Sigmoid colon (tissue), 7 donors: ENCODE results near the gene CDK15. TPM values are rescaled to one million over a fixed set of nuclear protein-coding genes. Genes with fewer than 3 reads are reported as not detected.

ENCODE experiments used
- DNase-seq: peaks from one replicate; pipeline ENCODE4 v3.0.0-alpha.2; 2019
- H3K27ac ChIP-seq, 4 donors: fragments of 200-600 bp; sonication (generic); one replicate each; pipeline ENCODE4 v1.5.1; 2016 to 2019; ENCODE audit warnings: mild to moderate bottlenecking in 1 of 4
- H3K27me3 ChIP-seq, 3 donors: fragments of 200-600 bp; sonication (generic); one replicate each; pipeline ENCODE4 v1.5.1; 2019; ENCODE audit warnings: mild to moderate bottlenecking in 1 of 3
- H3K36me3 ChIP-seq, 4 donors: fragments of 200-600 bp; sonication (generic); one replicate each; pipeline ENCODE4 v1.5.1; 2016 to 2019
- H3K4me1 ChIP-seq, 4 donors: fragments of 200-600 bp; sonication (generic); one replicate each; pipeline ENCODE4 v1.5.1; 2017 to 2019
- H3K4me3 ChIP-seq, 4 donors: fragments of 200-600 bp; sonication (generic); one replicate each; pipeline ENCODE4 v1.5.1; 2017 to 2019; ENCODE audit warnings: mild to moderate bottlenecking in 2 of 4, moderate library complexity in 1 of 4
- H3K9me3 ChIP-seq, 4 donors: fragments of 200-600 bp in 3 of 4; sonication (generic) in 3 of 4; one replicate each; pipeline versions ENCODE4 v1.5.1 to v1.6.1; 2013 to 2019
- CTCF ChIP-seq, 4 experiments: fragments of 450-650 bp in 3 of 4; fragments of 200-600 bp in 1 of 4; IDR thresholded peaks; one replicate each; pipeline ENCODE4 v1.5.1; 2016 to 2019; ENCODE audit warnings: antibody characterized with exemption in 4 of 4, mild to moderate bottlenecking in 3 of 4, moderate library complexity in 2 of 4
- EP300 ChIP-seq, 4 donors: sonication (generic); formaldehyde crosslinking; IDR thresholded peaks; one replicate each; pipeline ENCODE4 v1.6.1; 2017; ENCODE audit warnings: antibody characterized with exemption in 4 of 4
- POLR2A ChIP-seq, 2 donors: fragments of 450-650 bp; IDR thresholded peaks; one replicate each; pipeline ENCODE4 v1.6.1; 2016; ENCODE audit warnings: antibody characterized with exemption in 2 of 2, mild to moderate bottlenecking in 2 of 2, moderate library complexity in 2 of 2
- POLR2AphosphoS5 ChIP-seq, 4 donors: sonication (generic); formaldehyde crosslinking; IDR thresholded peaks; one replicate each; pipeline ENCODE4 v1.6.1; 2017; ENCODE audit warnings: antibody characterized with exemption in 4 of 4
- WGBS, 2 donors: extraction: QIAGEN DNeasy Blood & Tissue Kit; methylation state at CpG; one replicate each; pipeline ENCODE4 v1.1.7; 2013; 5-methylcytosine and 5-hydroxymethylcytosine counted together
- intact Hi-C: fragments of 100-400 bp; cut with DNase I; formaldehyde crosslinking; loops from one replicate; pipeline ENCODE4 v1.15.1; 2023
- polyA plus RNA-seq, 3 donors: library from polyadenylated mRNA; stranded (reverse); fragments of 200-250 nt; gene quantifications; one replicate each; pipeline ENCODE4 v1.2.3, GENCODE V29; 2013
- total RNA-seq, 4 donors: library from RNA; depleted of rRNA; stranded (reverse); fragments of >200 nt; gene quantifications; one replicate each; pipeline ENCODE4 v1.1.0, GENCODE V29; 2016
- donor health status: healthy with polysubstance abuse.
- donor health status: Bipolar disorder and iron deficiency.
- donor health status: healthy.

The CDK15 gene
- total and polyA plus RNA-seq, 7 donors, result 0.12 to 0.81 (median 0.55) TPM; not detected in 1

GRCh38 chr2:201813996-201814760 is 7.8 kb downstream of the CDK15 start:
- TF ChIP-seq CTCF (IDR thresholded peaks at IDR 0.05) (no peak), POLR2A (IDR thresholded peaks at IDR 0.05) (no peak), POLR2AphosphoS5 (IDR thresholded peaks at IDR 0.05) (no peak), EP300 (IDR thresholded peaks at IDR 0.05) (no peak)
- no peak overlapping the region for H3K4me3 ChIP-seq
- no peak overlapping the region for H3K27ac ChIP-seq
- H3K4me1 ChIP-seq, result no peaks in the 10 kb centered on the region
- no peak for DNase-seq
- intact Hi-C loops, result no loop called here
- no peaks in the 10 kb centered on the region for H3K27me3 ChIP-seq
- no peaks in the 10 kb centered on the region for H3K9me3 ChIP-seq
- H3K36me3 ChIP-seq, result no peaks in the 10 kb centered on the region
- WGBS, 2 donors, result 68 to 73% methylated on average over 9 of the region's 9 CpGs

DNA sequence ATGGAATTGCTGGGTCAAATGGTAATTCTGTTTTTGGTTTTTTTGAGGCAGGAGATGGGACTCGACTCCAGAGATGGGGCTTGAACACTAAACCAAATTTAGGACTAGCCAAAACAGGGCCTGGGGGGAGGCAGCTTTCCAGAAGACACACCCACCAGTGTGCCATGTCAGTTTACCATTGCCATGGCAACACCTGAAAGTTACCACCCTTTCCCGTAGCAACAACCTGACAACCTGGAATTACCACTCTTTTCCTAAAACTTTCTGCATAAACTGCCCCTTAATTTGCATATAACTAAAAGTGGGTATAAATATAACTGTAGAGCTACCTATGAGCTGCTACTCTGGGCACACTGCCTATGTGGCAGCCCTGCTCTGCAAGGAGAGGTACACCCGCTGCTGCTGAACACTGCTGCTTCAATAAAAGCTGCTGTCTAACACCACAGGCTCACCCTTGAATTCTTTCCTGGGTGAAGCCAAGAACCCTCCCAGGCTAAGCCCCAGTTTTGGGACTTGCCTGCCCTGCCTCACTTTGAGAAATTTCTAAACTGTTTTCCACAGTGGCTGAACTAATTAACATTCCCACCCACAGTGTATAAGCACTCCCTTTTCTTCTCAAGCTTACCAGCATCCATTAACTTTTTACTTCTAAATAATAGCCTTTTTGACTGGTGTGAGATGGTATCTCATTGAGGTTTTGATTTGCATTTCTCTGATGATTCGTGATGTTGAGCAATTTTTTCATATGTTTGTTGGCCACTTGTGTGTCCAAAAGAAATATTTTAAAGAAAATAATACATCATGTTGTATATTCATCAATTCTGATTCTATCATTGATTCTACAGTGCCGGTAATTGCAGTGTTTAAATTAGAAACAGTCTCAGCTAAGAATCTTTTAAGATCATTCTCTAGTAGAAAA is 10.6 kb downstream of the CDK15 start:
- intact Hi-C loops, result no loop called here
- Histone ChIP-seq H3K9me3 (no peaks in the 10 kb centered on the region), H3K4me3 (no peak overlapping the region), H3K4me1 (no peaks in the 10 kb centered on the region), H3K27ac (no peak overlapping the region), H3K27me3 (no peaks in the 10 kb centered on the region), H3K36me3 (no peaks in the 10 kb centered on the region)
- 88 to 90% methylated on average over 5 of the region's 5 CpGs for WGBS, 2 donors
- no peak for DNase-seq
- TF ChIP-seq CTCF (IDR thresholded peaks at IDR 0.05), result no peak
- TF ChIP-seq POLR2AphosphoS5 (IDR thresholded peaks at IDR 0.05), result no peak
- no peak for TF ChIP-seq POLR2A (IDR thresholded peaks at IDR 0.05)
- no peak for TF ChIP-seq EP300 (IDR thresholded peaks at IDR 0.05)

DNA sequence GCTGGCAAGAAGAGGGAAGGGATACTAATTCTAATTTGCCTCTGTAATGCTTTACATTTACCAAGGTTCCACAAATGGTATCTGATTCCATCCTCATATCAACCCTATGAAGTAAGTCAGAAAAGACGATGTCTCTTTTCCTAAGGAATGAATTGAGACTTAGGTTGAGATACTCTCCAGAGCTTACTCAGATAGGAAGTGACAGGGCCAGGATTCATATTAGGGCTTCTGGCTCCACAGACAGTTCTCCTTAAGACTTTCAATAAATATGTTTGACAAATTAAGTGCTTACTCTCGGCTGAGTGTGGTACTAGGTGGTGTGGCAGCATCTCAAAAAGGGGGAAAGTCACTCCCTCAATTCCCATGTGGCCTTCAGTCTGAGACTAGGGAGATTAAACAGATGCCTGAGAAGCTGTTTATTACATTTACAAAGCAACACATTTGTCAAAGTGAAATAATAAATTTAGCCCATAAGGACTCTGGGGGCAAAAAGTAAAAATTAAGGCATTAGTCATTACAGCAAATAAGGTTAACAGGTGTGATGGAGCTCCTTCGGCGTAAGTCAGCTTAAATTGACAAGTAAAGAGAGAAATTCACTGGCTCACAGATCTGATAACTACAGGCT is 14.2 kb downstream of the CDK15 start:
- Histone ChIP-seq H3K36me3 (no peaks in the 10 kb centered on the region), H3K9me3 (no peaks in the 10 kb centered on the region), H3K27me3 (no peaks in the 10 kb centered on the region), H3K4me1 (no peaks in the 10 kb centered on the region), H3K27ac (no peak overlapping the region), H3K4me3 (no peak overlapping the region)
- TF ChIP-seq POLR2AphosphoS5 (IDR thresholded peaks at IDR 0.05) (no peak), POLR2A (IDR thresholded peaks at IDR 0.05) (no peak), CTCF (IDR thresholded peaks at IDR 0.05) (no peak), EP300 (IDR thresholded peaks at IDR 0.05) (no peak)
- WGBS, 2 donors, result 85 to 90% methylated on average over 4 of the region's 4 CpGs
- intact Hi-C loops, result no loop called here
- DNase-seq, result no peak

DNA sequence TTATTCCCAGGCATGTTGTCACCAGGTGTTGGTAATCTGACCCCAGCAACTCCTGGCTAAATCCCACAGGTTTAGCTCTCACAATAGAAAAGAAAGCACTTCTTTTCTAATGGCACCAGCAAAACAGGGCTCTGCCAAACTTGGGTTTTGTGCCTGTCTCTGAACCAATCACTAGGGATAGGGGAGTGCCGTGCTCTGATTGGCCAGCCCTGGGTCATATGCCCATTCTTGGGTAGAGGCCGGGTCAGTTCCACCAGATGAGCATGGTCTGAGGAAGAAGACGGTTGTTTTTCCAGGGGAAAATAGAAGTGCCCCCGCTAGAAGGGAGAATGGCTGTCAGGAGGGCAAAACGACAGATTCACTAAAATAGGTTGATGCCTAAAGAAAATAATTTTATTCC is 14.7 kb downstream of the CDK15 start:
- WGBS, 2 donors, result 93% methylated on average over 5 of the region's 5 CpGs
- TF ChIP-seq EP300 (IDR thresholded peaks at IDR 0.05) (no peak), POLR2AphosphoS5 (IDR thresholded peaks at IDR 0.05) (no peak), CTCF (IDR thresholded peaks at IDR 0.05) (no peak), POLR2A (IDR thresholded peaks at IDR 0.05) (no peak)
- H3K27me3 ChIP-seq, result no peaks in the 10 kb centered on the region
- H3K27ac ChIP-seq, result no peak overlapping the region
- H3K4me1 ChIP-seq, result no peaks in the 10 kb centered on the region
- H3K9me3 ChIP-seq, result no peaks in the 10 kb centered on the region
- no peak overlapping the region for H3K4me3 ChIP-seq
- DNase-seq, result no peak
- intact Hi-C loops, result no loop called here
- H3K36me3 ChIP-seq, result no peaks in the 10 kb centered on the region
